ENCODE measurements around the gene PCDHA10. TPM values are rescaled to one million over a fixed set of nuclear protein-coding genes. Genes with fewer than 3 reads are reported as not detected.

Gene PCDHA10
- total RNA-seq, 4 donors from 2014 or later = 0.78 to 4.4 (median 2.4) TPM

Other genes with a start within 250 kb of the PCDHA10 start
- 10 to 100 TPM; 54.6 to 81.0 (median 77.0) TPM for gene CD14, start 222.7 kb upstream of the PCDHA10 start, total RNA-seq
- gene TMCO6, start 216.4 kb upstream of the PCDHA10 start, total RNA-seq = 100 to 1,000 TPM in 1 of 4 donors, 10 to 100 TPM in 3; 72.8 to 129 (median 93.0) TPM
- gene NDUFA2, start 208.3 kb upstream of the PCDHA10 start, total RNA-seq = 10 to 100 TPM; 52.2 to 80.6 (median 64.3) TPM
- gene IK, start 208.1 kb upstream of the PCDHA10 start, total RNA-seq = 100 to 1,000 TPM in 2 of 4 donors, 10 to 100 TPM in 2; 91.6 to 142 (median 108) TPM
- gene WDR55, start 191.0 kb upstream of the PCDHA10 start, total RNA-seq = 10 to 100 TPM; 15.1 to 33.0 (median 21.1) TPM
- 1 to 10 TPM; 1.3 to 6.1 (median 2.0) TPM for gene DND1, start 182.3 kb upstream of the PCDHA10 start, total RNA-seq
- 10 to 100 TPM; 45.4 to 63.9 (median 48.6) TPM for gene HARS1, start 164.5 kb upstream of the PCDHA10 start, total RNA-seq
- 10 to 100 TPM; 33.9 to 41.2 (median 35.1) TPM for gene HARS2, start 164.4 kb upstream of the PCDHA10 start, total RNA-seq
- 10 to 100 TPM; 25.5 to 43.1 (median 33.6) TPM for gene ZMAT2, start 155.4 kb upstream of the PCDHA10 start, total RNA-seq
- gene PCDHA1, start 69.8 kb upstream of the PCDHA10 start, total RNA-seq = not detected
- under 1 TPM in 1 of 4 donors, not detected in 3; 0.21 TPM for gene PCDHA2, start 61.0 kb upstream of the PCDHA10 start, total RNA-seq
- gene PCDHA3, start 54.8 kb upstream of the PCDHA10 start, total RNA-seq = 1 to 10 TPM in 1 of 4 donors, under 1 TPM in 3; 0.84 to 3.5 (median 0.94) TPM
- 1 to 10 TPM; 1.6 to 5.7 (median 2.0) TPM for gene PCDHA4, start 48.8 kb upstream of the PCDHA10 start, total RNA-seq
- 1 to 10 TPM in 1 of 4 donors, under 1 TPM in 3; 0.39 to 2.7 (median 0.54) TPM for gene PCDHA5, start 34.3 kb upstream of the PCDHA10 start, total RNA-seq
- gene PCDHA6, start 27.9 kb upstream of the PCDHA10 start, total RNA-seq = 1 to 10 TPM; 1.3 to 1.9 (median 1.4) TPM
- gene PCDHA7, start 21.6 kb upstream of the PCDHA10 start, total RNA-seq = 1 to 10 TPM; 1.2 to 2.9 (median 1.7) TPM
- 1 to 10 TPM in 1 of 4 donors, under 1 TPM in 3; 0.63 to 2.0 (median 0.84) TPM for gene PCDHA8, start 14.7 kb upstream of the PCDHA10 start, total RNA-seq
- gene PCDHA9, start 7.5 kb upstream of the PCDHA10 start, total RNA-seq = 1 to 10 TPM in 1 of 4 donors, under 1 TPM in 3; 0.39 to 1.8 (median 0.64) TPM
- 1 to 10 TPM in 1 of 4 donors, under 1 TPM in 3; 0.60 to 1.3 (median 0.91) TPM for gene PCDHA11, start 13.1 kb downstream of the PCDHA10 start, total RNA-seq
- 10 to 100 TPM in 1 of 4 donors, 1 to 10 TPM in 3; 3.3 to 10.5 (median 6.7) TPM for gene PCDHA12, start 19.4 kb downstream of the PCDHA10 start, total RNA-seq
- gene PCDHA13, start 26.2 kb downstream of the PCDHA10 start, total RNA-seq = 1 to 10 TPM in 3 of 4 donors, under 1 TPM in 1; 0.66 to 3.0 (median 1.7) TPM
- gene PCDHAC1, start 70.4 kb downstream of the PCDHA10 start, total RNA-seq = 1 to 10 TPM; 1.2 to 3.3 (median 2.7) TPM
- 1 to 10 TPM in 3 of 4 donors, under 1 TPM in 1; 0.78 to 4.2 (median 2.5) TPM for gene PCDHAC2, start 110.6 kb downstream of the PCDHA10 start, total RNA-seq
- gene PCDHB1, start 195.5 kb downstream of the PCDHA10 start, total RNA-seq = under 1 TPM in 1 of 4 donors, not detected in 3; 0.21 TPM
- 1 to 10 TPM; 1.7 to 7.5 (median 4.6) TPM for gene PCDHB2, start 238.7 kb downstream of the PCDHA10 start, total RNA-seq
- 1 to 10 TPM; 3.9 to 7.4 (median 4.9) TPM for gene PCDHB3, start 244.6 kb downstream of the PCDHA10 start, total RNA-seq